Mammary epithelial cell (primary cell): ENCODE results near the gene TEX11.

Experiments
- EZH2 ChIP-seq: IDR thresholded peaks from 2 replicates; pipeline ENCODE4 v1.6.1; 2012; ENCODE audit warnings: low read length, inconsistent platforms, borderline replicate concordance
- TF ChIP-seq, protein P1 (sequence below), 2 donors: IDR thresholded peaks in 1 of 2; conservative IDR thresholded peaks in 1 of 2; 2 replicates each; pipeline ENCODE4 v1.5.1; 2011 to 2012; ENCODE audit warnings: inconsistent platforms in 2 of 2, low read length in 2 of 2, mild to moderate bottlenecking in 2 of 2, control low read depth in 1 of 2, low read depth in 1 of 2; ENCODE audit not compliant: insufficient read depth in 1 of 2; ENCODE audit errors: extremely low read depth in 1 of 2

DNA sequence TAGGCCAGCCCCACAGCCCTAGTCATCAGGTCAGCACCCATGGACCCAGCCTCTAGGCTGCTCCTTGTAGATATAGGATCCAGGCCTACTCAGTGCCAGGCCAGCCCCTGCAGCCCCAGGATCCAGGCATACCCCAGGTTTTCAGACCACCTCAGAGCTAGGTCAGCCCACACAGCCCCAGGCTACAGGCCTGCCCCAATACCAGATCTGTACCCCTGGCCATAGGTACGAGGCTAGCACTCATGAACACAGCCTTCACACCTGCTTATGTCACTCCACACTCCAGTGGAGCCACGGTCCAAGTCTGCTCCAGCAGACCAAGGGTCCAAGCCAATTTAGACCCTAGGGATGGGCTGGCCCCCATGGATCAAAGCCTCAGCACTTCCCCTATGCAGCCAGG, 272.8 kb downstream of the TEX11 start:
- no peak for TF ChIP-seq EZH2
- TF ChIP-seq, protein P1, sequence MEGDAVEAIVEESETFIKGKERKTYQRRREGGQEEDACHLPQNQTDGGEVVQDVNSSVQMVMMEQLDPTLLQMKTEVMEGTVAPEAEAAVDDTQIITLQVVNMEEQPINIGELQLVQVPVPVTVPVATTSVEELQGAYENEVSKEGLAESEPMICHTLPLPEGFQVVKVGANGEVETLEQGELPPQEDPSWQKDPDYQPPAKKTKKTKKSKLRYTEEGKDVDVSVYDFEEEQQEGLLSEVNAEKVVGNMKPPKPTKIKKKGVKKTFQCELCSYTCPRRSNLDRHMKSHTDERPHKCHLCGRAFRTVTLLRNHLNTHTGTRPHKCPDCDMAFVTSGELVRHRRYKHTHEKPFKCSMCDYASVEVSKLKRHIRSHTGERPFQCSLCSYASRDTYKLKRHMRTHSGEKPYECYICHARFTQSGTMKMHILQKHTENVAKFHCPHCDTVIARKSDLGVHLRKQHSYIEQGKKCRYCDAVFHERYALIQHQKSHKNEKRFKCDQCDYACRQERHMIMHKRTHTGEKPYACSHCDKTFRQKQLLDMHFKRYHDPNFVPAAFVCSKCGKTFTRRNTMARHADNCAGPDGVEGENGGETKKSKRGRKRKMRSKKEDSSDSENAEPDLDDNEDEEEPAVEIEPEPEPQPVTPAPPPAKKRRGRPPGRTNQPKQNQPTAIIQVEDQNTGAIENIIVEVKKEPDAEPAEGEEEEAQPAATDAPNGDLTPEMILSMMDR (conservative IDR thresholded peaks at IDR 0.05 in 1 of 2, IDR thresholded peaks at IDR 0.05 in 1 of 2; ENCODE audit: extremely low read depth in 1 of 2, insufficient read depth in 1 of 2, low read depth in 1 of 2, low read length in 2 of 2), result no peak
